Thoracic aorta (tissue), 2 donors: ENCODE measurements around the gene FANCD2. TPM values are rescaled to one million over a fixed set of nuclear protein-coding genes. Genes with fewer than 3 reads are reported as not detected.
"Not testable (repeated sequence)": the region's sequence is repeated elsewhere in the genome, so short reads cannot be mapped to it uniquely, and the experiment has no call there.

Experiments
- ATAC-seq: fragments of 150-250 bp; one replicate; pipeline ENCODE4 v1.8.0; 2017; ENCODE audit warnings: low read depth; ENCODE audit not compliant: insufficient number of reproducible peaks, low FRiP score
- DNase-seq: peaks from one replicate; pipeline ENCODE4 v3.0.0-alpha.2; 2020; ENCODE audit warnings: low spot score
- H3K27ac ChIP-seq, 2 donors: fragments of 200-600 bp; sonication (generic); 1 replicate in 1 of 2; 2 replicates in 1 of 2; pipeline ENCODE4 v1.5.1; 2016; ENCODE audit warnings: mild to moderate bottlenecking in 2 of 2, moderate library complexity in 2 of 2
- H3K27me3 ChIP-seq: fragments of 200-600 bp; sonication (generic); replicated peaks from 2 replicates; pipeline ENCODE4 v1.6.0; 2016; ENCODE audit warnings: mild to moderate bottlenecking; ENCODE audit not compliant: insufficient read depth
- H3K36me3 ChIP-seq: fragments of 200-600 bp; sonication (generic); one replicate; pipeline ENCODE4 v1.5.1; 2016
- H3K4me1 ChIP-seq, 2 donors: fragments of 200-600 bp; sonication (generic); 1 replicate in 1 of 2; 2 replicates in 1 of 2; pipeline versions ENCODE4 v1.5.1 to v1.6.0; 2016; ENCODE audit warnings: low read depth in 2 of 2, mild to moderate bottlenecking in 1 of 2; ENCODE audit not compliant: control insufficient read depth in 1 of 2
- H3K4me3 ChIP-seq: fragments of 200-600 bp; sonication (generic); 2 replicates; pipeline ENCODE4 v1.5.1; 2016; ENCODE audit warnings: mild to moderate bottlenecking
- H3K9me3 ChIP-seq: fragments of 200-600 bp; sonication (generic); 2 replicates; pipeline ENCODE4 v1.5.1; 2016
- total RNA-seq, 2 donors: library from RNA; depleted of rRNA; stranded (reverse); fragments of >200 nt; gene quantifications; one replicate each; pipeline versions ENCODE4 v1.1.0 to v1.2.3, GENCODE V29; 2016
- TF ChIP-seq, protein P1 (sequence below): fragments of 200-600 bp; sonication (generic); IDR thresholded peaks from one replicate; pipeline ENCODE4 v1.5.1; 2019; ENCODE audit warnings: antibody characterized with exemption

Gene FANCD2
- total RNA-seq, 2 donors from 2014 or later: 1.3 to 9.9 TPM

- no peaks in the 10 kb centered on the region for H3K27me3 ChIP-seq
- H3K9me3 ChIP-seq: no peaks in the 10 kb centered on the region
- no peak overlapping the region for H3K27ac ChIP-seq
- TF ChIP-seq, protein P1, sequence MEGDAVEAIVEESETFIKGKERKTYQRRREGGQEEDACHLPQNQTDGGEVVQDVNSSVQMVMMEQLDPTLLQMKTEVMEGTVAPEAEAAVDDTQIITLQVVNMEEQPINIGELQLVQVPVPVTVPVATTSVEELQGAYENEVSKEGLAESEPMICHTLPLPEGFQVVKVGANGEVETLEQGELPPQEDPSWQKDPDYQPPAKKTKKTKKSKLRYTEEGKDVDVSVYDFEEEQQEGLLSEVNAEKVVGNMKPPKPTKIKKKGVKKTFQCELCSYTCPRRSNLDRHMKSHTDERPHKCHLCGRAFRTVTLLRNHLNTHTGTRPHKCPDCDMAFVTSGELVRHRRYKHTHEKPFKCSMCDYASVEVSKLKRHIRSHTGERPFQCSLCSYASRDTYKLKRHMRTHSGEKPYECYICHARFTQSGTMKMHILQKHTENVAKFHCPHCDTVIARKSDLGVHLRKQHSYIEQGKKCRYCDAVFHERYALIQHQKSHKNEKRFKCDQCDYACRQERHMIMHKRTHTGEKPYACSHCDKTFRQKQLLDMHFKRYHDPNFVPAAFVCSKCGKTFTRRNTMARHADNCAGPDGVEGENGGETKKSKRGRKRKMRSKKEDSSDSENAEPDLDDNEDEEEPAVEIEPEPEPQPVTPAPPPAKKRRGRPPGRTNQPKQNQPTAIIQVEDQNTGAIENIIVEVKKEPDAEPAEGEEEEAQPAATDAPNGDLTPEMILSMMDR: no peak
- H3K36me3 ChIP-seq: no peaks in the 10 kb centered on the region
- ATAC-seq (no peak), DNase-seq (no peak)
- no peaks in the 10 kb centered on the region for H3K4me1 ChIP-seq
- no peak overlapping the region for H3K4me3 ChIP-seq
These were observed 63.9 kb downstream of the FANCD2 start for GRCh38 chr3:10090179-10090578.

DNA sequence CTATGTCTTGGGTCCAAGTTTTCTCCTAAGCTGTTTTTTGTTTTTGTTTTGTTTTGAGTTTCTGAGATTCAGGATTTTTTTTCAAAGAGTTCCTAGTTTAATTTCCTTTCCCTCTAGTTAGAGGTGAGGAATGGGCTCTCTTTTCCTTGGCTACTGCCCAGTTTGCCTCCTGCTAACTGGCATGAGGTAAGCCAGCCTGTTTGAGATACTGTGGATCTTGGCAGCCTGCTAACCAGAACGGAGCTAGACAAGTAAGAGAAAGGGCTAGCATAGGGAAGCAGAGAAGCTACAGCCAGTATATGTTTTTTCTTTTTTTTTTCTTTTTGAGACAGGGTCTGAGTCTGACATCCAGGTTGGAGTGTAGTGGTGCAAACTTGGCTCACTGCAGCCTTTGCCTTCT lies 64.5 kb downstream of the FANCD2 start:
- H3K4me1 ChIP-seq, H3K27me3 ChIP-seq, ATAC-seq: not testable (repeated sequence)

GRCh38 chr3:10091387-10091786 lies 65.2 kb downstream of the FANCD2 start:
- not testable (repeated sequence) for H3K27me3 ChIP-seq, H3K9me3 ChIP-seq, ATAC-seq, H3K4me3 ChIP-seq, H3K27ac ChIP-seq, DNase-seq, H3K4me1 ChIP-seq, H3K36me3 ChIP-seq

More for the DNA sequence above, 64.5 kb downstream of the FANCD2 start:
- not testable (repeated sequence) for DNase-seq, H3K36me3 ChIP-seq, H3K9me3 ChIP-seq, H3K27ac ChIP-seq, H3K4me3 ChIP-seq

GRCh38 chr3:10093678-10094077 lies 67.4 kb downstream of the FANCD2 start:
- Histone ChIP-seq H3K9me3 (no peaks in the 10 kb centered on the region), H3K27me3 (no peaks in the 10 kb centered on the region), H3K4me1 (no peaks in the 10 kb centered on the region), H3K4me3 (no peak overlapping the region), H3K27ac (no peak overlapping the region), H3K36me3 (no peaks in the 10 kb centered on the region)
- TF ChIP-seq, protein P1: no peak
- DNase-seq (no peak), ATAC-seq (no peak)

GRCh38 chr3:10099041-10099440 lies 72.8 kb downstream of the FANCD2 start:
- Histone ChIP-seq H3K36me3 (no peaks in the 10 kb centered on the region), H3K9me3 (no peaks in the 10 kb centered on the region), H3K27ac (no peak overlapping the region), H3K27me3 (no peaks in the 10 kb centered on the region), H3K4me1 (no peaks in the 10 kb centered on the region), H3K4me3 (no peak overlapping the region)
- no peak for DNase-seq
- TF ChIP-seq, protein P1: no peak
- ATAC-seq: no peak

DNA sequence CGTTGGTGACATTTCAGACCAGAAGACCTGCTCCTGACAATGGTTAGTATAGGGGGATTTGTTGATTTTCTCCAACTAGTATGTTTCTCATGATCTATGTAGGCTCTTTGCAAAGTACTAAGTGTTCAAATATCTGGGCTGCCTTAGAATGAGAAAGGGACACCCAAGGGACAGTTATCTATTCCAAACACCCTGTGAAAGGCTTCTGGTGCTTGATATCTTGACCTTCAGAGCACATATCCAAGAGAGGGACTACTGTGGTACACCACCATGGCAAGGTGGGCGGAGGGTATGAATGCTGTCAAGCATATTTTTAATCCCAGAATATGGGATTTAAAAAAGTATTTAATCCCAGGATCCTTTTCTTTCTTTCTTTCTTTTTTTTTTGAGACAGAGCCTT lies 80.7 kb downstream of the FANCD2 start:
- Histone ChIP-seq H3K36me3 (no peaks in the 10 kb centered on the region), H3K27ac (no peak overlapping the region), H3K9me3 (no peaks in the 10 kb centered on the region), H3K4me3 (no peak overlapping the region), H3K27me3 (no peaks in the 10 kb centered on the region), H3K4me1 (no peaks in the 10 kb centered on the region)
- DNase-seq (no peak), ATAC-seq (no peak)
- TF ChIP-seq, protein P1: no peak
